Fibroblast of lung (primary cell): Measurements from ENCODE around the gene TTC31.

Experiments used
- EZH2 ChIP-seq: IDR thresholded peaks from 2 replicates; pipeline ENCODE4 v1.5.1; 2012; ENCODE audit warnings: low read length, control low read depth, mild to moderate bottlenecking; ENCODE audit errors: missing control alignments
- TF ChIP-seq, protein P1 (sequence below), 2 donors: IDR thresholded peaks in 1 of 2; conservative IDR thresholded peaks in 1 of 2; 1 replicate in 1 of 2; 2 replicates in 1 of 2; pipeline ENCODE4 v1.5.1; 2011 to 2012; ENCODE audit warnings: low read length in 2 of 2, control low read depth in 1 of 2, inconsistent platforms in 1 of 2, low read depth in 1 of 2, mild to moderate bottlenecking in 1 of 2

DNA sequence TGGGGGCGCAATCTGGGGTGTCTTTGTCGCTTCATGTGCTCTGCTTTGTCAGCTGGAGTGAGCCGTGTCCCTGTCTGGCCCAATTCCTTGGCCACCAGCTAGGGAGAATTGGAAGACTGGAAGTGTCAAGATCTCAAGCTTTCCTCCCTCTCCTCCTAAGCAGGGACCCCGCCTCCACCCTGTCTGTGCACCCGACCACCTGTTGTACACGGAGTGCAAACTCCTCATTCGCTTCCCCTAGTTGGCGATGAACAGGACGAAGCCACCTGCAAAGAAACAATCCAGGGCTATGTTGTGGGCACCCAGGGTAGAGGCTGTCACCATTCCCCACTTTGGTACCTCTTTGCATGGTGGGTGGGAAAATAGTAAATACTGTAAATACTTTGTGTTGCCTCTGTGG is 44.9 kb downstream of the TTC31 start:
- TF ChIP-seq, protein P1, sequence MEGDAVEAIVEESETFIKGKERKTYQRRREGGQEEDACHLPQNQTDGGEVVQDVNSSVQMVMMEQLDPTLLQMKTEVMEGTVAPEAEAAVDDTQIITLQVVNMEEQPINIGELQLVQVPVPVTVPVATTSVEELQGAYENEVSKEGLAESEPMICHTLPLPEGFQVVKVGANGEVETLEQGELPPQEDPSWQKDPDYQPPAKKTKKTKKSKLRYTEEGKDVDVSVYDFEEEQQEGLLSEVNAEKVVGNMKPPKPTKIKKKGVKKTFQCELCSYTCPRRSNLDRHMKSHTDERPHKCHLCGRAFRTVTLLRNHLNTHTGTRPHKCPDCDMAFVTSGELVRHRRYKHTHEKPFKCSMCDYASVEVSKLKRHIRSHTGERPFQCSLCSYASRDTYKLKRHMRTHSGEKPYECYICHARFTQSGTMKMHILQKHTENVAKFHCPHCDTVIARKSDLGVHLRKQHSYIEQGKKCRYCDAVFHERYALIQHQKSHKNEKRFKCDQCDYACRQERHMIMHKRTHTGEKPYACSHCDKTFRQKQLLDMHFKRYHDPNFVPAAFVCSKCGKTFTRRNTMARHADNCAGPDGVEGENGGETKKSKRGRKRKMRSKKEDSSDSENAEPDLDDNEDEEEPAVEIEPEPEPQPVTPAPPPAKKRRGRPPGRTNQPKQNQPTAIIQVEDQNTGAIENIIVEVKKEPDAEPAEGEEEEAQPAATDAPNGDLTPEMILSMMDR (conservative IDR thresholded peaks at IDR 0.05 in 1 of 2, IDR thresholded peaks at IDR 0.05 in 1 of 2; ENCODE audit: low read depth in 1 of 2, low read length in 2 of 2): no peak
- no peak for TF ChIP-seq EZH2
